OCI-LY3 (cell line): ENCODE results near the gene ABCD1.
"Not testable (repeated sequence)": the region's sequence is repeated elsewhere in the genome, so short reads cannot be mapped to it uniquely, and the experiment has no call there.

Experiments
- H2AFZ ChIP-seq: fragments of 200-600, 300-600 bp; shearing (Covaris generic); 2 replicates; pipeline ENCODE4 v1.6.0; 2014; ENCODE audit warnings: antibody characterized with exemption, low read depth, low read length
- H3K27ac ChIP-seq: fragments of 200-600, 300-600 bp; sonication (generic); 2 replicates; pipeline ENCODE4 v1.5.1; 2014; ENCODE audit warnings: mild to moderate bottlenecking, low read length, moderate library complexity, mixed read lengths
- H3K27me3 ChIP-seq: fragments of 200-600, 300-600 bp; sonication (generic); 2 replicates; pipeline ENCODE4 v1.6.1; 2014; ENCODE audit warnings: low read depth, low read length, mixed read lengths
- H3K36me3 ChIP-seq: fragments of 200-600, 300-600 bp; sonication (generic); replicated peaks from 2 replicates; pipeline ENCODE3; 2014; ENCODE audit warnings: low read depth, low read length, mixed read lengths
- H3K4me1 ChIP-seq: fragments of 300-600, 200-600 bp; sonication (generic); 2 replicates; pipeline ENCODE4 v1.6.1; 2014; ENCODE audit warnings: low read length, mixed read lengths
- H3K4me2 ChIP-seq: fragments of 200-600, 300-600 bp; sonication (generic); 2 replicates; pipeline ENCODE4 v1.6.1; 2014; ENCODE audit warnings: low read length, mixed read lengths
- H3K4me3 ChIP-seq: fragments of 300-600, 200-600 bp; sonication (generic); 2 replicates; pipeline ENCODE4 v1.5.1; 2014; ENCODE audit warnings: antibody characterized with exemption, mild to moderate bottlenecking, low read length, moderate library complexity
- H3K79me2 ChIP-seq: fragments of 300-600, 200-600 bp; shearing (Covaris generic); 2 replicates; pipeline ENCODE4 v1.6.1; 2014; ENCODE audit warnings: mild to moderate bottlenecking, low read length, mixed read lengths
- H3K9ac ChIP-seq: fragments of 300-600, 200-600 bp; shearing (Covaris generic); 2 replicates; pipeline ENCODE4 v1.6.0; 2014; ENCODE audit warnings: mild to moderate bottlenecking, low read length, moderate library complexity
- H3K9me3 ChIP-seq: fragments of 200-600, 300-600 bp; shearing (Covaris generic); 2 replicates; pipeline ENCODE4 v1.6.1; 2014; ENCODE audit warnings: low read length, mixed read lengths; ENCODE audit not compliant: insufficient read depth
- H4K20me1 ChIP-seq: fragments of 200-600, 300-600 bp; sonication (generic); 2 replicates; pipeline ENCODE4 v1.6.1; 2016; ENCODE audit warnings: low read length, mixed read lengths; ENCODE audit not compliant: insufficient read depth
- CTCF ChIP-seq: fragments of 200-600, 300-600 bp; sonication (generic); IDR thresholded peaks from 2 replicates; pipeline ENCODE4 v1.5.1; 2014; ENCODE audit warnings: antibody characterized with exemption, low read length, low read depth
- EZH2phosphoT487 ChIP-seq: fragments of 200-600 bp; shearing (Covaris generic); IDR thresholded peaks from 2 replicates; pipeline ENCODE4 v1.6.1; 2018; ENCODE audit warnings: antibody characterized with exemption, mixed run types, low read depth

The ABCD1 gene

GRCh38 chrX:153701706-153702105 lies 22.9 kb upstream of the ABCD1 start:
- no peak overlapping the region for H3K4me3 ChIP-seq
- no peak overlapping the region for H3K4me2 ChIP-seq
- no peak overlapping the region for H3K27ac ChIP-seq
- no peaks in the 10 kb centered on the region for H3K9me3 ChIP-seq
- no peak overlapping the region for H3K9ac ChIP-seq
- no peaks in the 10 kb centered on the region for H4K20me1 ChIP-seq
- TF ChIP-seq EZH2phosphoT487 (no peak), CTCF (no peak)
- no peaks in the 10 kb centered on the region for H3K36me3 ChIP-seq
- H3K79me2 ChIP-seq = no peaks in the 10 kb centered on the region
- no peaks in the 10 kb centered on the region for H3K27me3 ChIP-seq
- H3K4me1 ChIP-seq = no peaks in the 10 kb centered on the region
- no peak overlapping the region for H2AFZ ChIP-seq

GRCh38 chrX:153702336-153703035 lies 22.2 kb upstream of the ABCD1 start:
- H3K79me2 ChIP-seq = no peaks in the 10 kb centered on the region
- H3K4me1 ChIP-seq = no peaks in the 10 kb centered on the region
- H3K9me3 ChIP-seq = no peaks in the 10 kb centered on the region
- TF ChIP-seq EZH2phosphoT487 = no peak
- TF ChIP-seq CTCF = no peak
- H4K20me1 ChIP-seq = no peaks in the 10 kb centered on the region
- no peaks in the 10 kb centered on the region for H3K27me3 ChIP-seq
- H3K4me3 ChIP-seq = no peak overlapping the region
- H3K36me3 ChIP-seq = no peaks in the 10 kb centered on the region
- H2AFZ ChIP-seq = no peak overlapping the region
- H3K9ac ChIP-seq = no peak overlapping the region
- H3K4me2 ChIP-seq = no peak overlapping the region
- H3K27ac ChIP-seq = no peak overlapping the region

GRCh38 chrX:153703036-153703370 lies 21.7 kb upstream of the ABCD1 start:
- Histone ChIP-seq H3K79me2 (no peaks in the 10 kb centered on the region), H3K27me3 (no peaks in the 10 kb centered on the region), H3K4me3 (no peak overlapping the region), H3K4me2 (no peak overlapping the region), H3K4me1 (no peaks in the 10 kb centered on the region), H3K9me3 (no peaks in the 10 kb centered on the region), H3K27ac (no peak overlapping the region), H3K9ac (no peak overlapping the region), H4K20me1 (no peaks in the 10 kb centered on the region), H3K36me3 (no peaks in the 10 kb centered on the region), H2AFZ (no peak overlapping the region)
- TF ChIP-seq CTCF (no peak), EZH2phosphoT487 (no peak)

- Histone ChIP-seq H3K9me3 (no peaks in the 10 kb centered on the region), H2AFZ (no peak overlapping the region), H3K27ac (no peak overlapping the region), H3K9ac (no peak overlapping the region), H3K4me3 (no peak overlapping the region), H3K4me2 (no peak overlapping the region), H3K79me2 (no peaks in the 10 kb centered on the region), H4K20me1 (no peaks in the 10 kb centered on the region), H3K27me3 (no peaks in the 10 kb centered on the region), H3K4me1 (no peaks in the 10 kb centered on the region), H3K36me3 (no peaks in the 10 kb centered on the region)
- no peak for TF ChIP-seq EZH2phosphoT487
- TF ChIP-seq CTCF = no peak
Measured at GRCh38 chrX:153704021-153704526, 20.6 kb upstream of the ABCD1 start.

GRCh38 chrX:153704631-153705402 lies 19.8 kb upstream of the ABCD1 start:
- H3K27me3 ChIP-seq, H4K20me1 ChIP-seq, H3K27ac ChIP-seq, H3K36me3 ChIP-seq, H3K9ac ChIP-seq, H2AFZ ChIP-seq, H3K4me2 ChIP-seq, H3K4me1 ChIP-seq, H3K9me3 ChIP-seq, H3K4me3 ChIP-seq, H3K79me2 ChIP-seq: not testable (repeated sequence)

- H3K4me3 ChIP-seq, H2AFZ ChIP-seq, H3K79me2 ChIP-seq, H4K20me1 ChIP-seq, H3K4me1 ChIP-seq, H3K27ac ChIP-seq, H3K4me2 ChIP-seq, H3K9ac ChIP-seq, H3K36me3 ChIP-seq, H3K27me3 ChIP-seq, H3K9me3 ChIP-seq: not testable (repeated sequence)
Measured at GRCh38 chrX:153705403-153706060, 19.1 kb upstream of the ABCD1 start.
